HL-60 (cell line): Measurements from ENCODE around the gene KCNJ14.

Experiments used
- CTCF ChIP-seq: IDR thresholded peaks from one replicate; pipeline ENCODE4 v1.5.1; 2011; ENCODE audit warnings: low read length, control low read depth, inconsistent platforms; ENCODE audit not compliant: insufficient read depth
- GABPA ChIP-seq: IDR thresholded peaks from 2 replicates; pipeline ENCODE4 v1.6.1; 2012; ENCODE audit warnings: low read depth
- POLR2AphosphoS5 ChIP-seq: IDR thresholded peaks from 2 replicates; pipeline ENCODE4 v1.6.1; 2012; ENCODE audit warnings: low read depth
- TF ChIP-seq, protein P1 (sequence below): IDR thresholded peaks from 2 replicates; pipeline ENCODE4 v1.6.1; 2012; ENCODE audit warnings: low read depth; ENCODE audit not compliant: insufficient replicate concordance

GRCh38 chr19:48473161-48473966 is 18.0 kb downstream of the KCNJ14 start:
- TF ChIP-seq CTCF = no peak
- TF ChIP-seq, protein P1, sequence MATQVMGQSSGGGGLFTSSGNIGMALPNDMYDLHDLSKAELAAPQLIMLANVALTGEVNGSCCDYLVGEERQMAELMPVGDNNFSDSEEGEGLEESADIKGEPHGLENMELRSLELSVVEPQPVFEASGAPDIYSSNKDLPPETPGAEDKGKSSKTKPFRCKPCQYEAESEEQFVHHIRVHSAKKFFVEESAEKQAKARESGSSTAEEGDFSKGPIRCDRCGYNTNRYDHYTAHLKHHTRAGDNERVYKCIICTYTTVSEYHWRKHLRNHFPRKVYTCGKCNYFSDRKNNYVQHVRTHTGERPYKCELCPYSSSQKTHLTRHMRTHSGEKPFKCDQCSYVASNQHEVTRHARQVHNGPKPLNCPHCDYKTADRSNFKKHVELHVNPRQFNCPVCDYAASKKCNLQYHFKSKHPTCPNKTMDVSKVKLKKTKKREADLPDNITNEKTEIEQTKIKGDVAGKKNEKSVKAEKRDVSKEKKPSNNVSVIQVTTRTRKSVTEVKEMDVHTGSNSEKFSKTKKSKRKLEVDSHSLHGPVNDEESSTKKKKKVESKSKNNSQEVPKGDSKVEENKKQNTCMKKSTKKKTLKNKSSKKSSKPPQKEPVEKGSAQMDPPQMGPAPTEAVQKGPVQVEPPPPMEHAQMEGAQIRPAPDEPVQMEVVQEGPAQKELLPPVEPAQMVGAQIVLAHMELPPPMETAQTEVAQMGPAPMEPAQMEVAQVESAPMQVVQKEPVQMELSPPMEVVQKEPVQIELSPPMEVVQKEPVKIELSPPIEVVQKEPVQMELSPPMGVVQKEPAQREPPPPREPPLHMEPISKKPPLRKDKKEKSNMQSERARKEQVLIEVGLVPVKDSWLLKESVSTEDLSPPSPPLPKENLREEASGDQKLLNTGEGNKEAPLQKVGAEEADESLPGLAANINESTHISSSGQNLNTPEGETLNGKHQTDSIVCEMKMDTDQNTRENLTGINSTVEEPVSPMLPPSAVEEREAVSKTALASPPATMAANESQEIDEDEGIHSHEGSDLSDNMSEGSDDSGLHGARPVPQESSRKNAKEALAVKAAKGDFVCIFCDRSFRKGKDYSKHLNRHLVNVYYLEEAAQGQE = no peak
- TF ChIP-seq GABPA = no peak
- no peak for TF ChIP-seq POLR2AphosphoS5
